RKO (cell line): ENCODE data around the gene SMIM44.
"Not testable (repeated sequence)": the region's sequence is repeated elsewhere in the genome, so short reads cannot be mapped to it uniquely, and the experiment has no call there.

Source experiments
- DNase-seq: peaks from one replicate; pipeline ENCODE4 v3.0.0-alpha.2; 2016; ENCODE audit warnings: low spot score

SMIM44 gene

GRCh38 chr19:3457528-3458228 lies 25.6 kb downstream of the SMIM44 start:
- DNase-seq: no peak

GRCh38 chr19:3456925-3457527 lies 26.2 kb downstream of the SMIM44 start:
- no peak for DNase-seq

GRCh38 chr19:3455960-3456601 lies 27.2 kb downstream of the SMIM44 start:
- DNase-seq: no peak

GRCh38 chr19:3455393-3455955 lies 27.8 kb downstream of the SMIM44 start:
- DNase-seq: no peak

DNA sequence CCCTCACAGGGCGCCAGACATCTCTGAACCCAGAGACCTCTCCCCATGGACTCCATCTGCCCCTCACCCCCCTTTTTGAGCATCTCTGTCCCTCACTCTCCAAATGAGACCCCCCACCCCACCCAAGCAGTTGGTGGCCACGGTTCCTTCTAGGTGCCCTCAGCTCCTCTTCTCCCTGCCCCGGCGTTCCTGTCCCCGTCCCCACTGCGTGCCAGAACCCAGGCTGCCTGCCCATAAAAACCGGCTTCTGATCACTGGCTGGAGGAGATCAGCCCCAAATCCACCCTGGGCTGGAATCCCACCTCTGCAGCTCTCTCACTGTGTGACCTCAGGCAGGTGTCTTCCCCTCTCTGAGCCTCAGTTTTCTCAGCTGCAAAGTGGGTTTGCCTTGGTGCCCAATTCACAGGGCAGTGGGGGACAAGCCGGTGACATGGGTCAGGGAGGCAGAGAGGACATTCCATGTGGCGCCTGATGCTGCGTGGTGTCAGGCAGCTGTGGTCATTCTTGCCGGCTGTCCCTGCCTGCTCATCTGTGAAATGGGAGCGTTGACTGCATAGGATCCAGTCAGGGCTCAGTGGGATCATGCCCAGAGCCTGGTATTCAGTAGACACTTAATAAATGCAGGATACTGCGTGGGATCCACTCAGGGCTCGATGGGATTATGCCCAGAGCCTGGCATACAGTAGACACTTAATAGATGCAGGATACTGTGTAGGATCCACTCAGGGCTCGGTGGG lies 28.4 kb downstream of the SMIM44 start:
- no peak for DNase-seq

DNA sequence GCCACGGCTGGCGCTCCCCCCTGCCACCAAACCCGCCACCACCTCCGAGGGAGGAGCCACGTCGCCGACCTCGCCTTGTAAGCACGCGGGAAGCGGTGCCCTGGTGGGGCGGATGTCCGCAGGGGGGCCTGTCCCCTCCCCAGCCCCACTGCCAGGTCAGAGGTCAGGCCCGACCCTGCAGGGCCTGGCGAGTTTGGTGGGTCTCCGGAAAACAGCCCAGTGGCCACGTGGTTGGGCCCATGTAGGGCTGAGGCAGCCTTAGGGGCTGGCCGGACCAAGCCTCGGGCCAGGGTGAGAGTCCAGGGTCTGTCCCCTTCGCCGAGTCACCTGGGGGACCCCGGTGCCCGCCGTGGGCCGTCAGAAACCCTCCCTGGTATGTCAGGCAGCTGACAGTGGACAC lies 29.4 kb downstream of the SMIM44 start:
- no peak for DNase-seq

DNA sequence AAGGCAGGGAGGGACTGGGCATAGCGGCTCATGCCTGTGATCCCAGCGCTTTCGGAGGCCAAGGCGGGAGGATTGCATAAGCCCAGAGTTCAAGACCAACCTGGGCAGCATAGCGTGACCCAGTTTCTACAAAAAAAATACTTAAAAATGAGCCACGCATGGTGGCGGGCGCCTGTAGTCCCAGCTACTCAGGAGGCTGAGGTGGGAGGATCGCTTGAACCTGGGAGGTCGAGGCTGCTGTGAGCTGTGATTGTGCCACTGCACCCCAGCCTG lies 30.4 kb downstream of the SMIM44 start:
- DNase-seq: not testable (repeated sequence)

DNA sequence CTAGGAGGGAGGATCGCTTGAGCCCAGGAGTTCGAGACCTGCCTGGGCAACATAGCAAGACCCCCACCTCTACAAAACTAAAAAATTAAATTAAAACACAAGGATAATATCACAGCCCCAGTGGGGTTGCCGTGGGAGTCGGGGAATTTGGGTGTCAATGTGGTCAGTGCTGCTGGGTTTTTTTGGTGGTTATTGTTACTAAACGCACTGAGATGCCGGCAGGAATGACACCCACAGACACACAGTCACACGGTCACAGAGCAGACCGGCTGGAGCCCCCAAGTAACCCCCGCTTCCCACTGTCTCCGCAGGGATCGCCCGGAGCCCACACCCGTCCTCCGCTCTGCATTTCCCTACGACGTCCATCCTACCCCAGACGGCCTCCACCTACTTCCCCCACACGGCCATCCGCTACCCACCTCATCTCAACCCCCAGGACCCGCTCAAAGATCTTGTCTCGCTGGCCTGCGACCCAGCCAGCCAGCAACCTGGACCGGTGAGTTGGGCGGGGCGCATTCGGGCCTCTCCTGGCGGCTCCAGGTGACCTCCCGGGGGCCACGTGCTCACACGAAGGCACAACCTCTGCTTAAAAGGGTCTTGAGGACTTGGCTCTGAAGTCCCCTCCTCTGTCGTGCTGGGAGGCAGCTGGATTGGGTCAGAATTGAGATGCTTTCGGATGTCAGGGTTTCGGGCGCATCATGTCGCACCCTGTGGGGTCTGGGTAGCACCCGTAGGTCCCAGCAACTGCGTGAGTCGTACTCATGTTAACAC lies 30.9 kb downstream of the SMIM44 start:
- DNase-seq: no peak

- no peak for DNase-seq
Measured at GRCh38 chr19:3451451-3451866, 31.8 kb downstream of the SMIM44 start.

DNA sequence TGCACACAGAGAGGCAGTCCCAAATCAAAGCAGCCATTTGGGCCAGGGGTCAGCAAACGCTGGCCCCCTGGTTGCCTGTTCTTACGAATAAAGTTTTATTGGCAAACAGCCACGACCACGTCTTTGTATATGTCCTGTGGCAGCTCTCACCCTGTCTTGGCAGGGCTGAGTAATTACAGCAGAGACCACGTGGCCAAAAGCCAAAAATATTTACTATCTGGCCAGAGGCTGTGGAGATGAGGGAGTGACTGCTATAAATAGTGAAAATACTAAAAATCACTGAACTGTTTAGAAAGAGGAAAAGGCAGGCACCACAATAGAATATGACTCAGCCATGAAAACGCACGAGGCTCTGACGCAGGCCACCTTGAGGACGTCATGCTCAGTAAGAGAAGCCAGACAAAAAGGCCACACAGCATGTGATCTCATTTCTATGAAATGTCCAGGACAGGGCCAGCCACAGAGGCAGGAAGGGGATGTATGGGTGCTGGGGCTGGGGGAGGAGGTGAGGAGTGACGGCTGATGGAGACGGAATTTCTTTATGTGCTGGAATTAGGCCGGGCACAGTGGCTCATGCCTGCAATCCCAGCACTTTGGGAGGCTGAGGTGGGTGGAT lies 32.3 kb downstream of the SMIM44 start:
- peak; percentile 94 for DNase-seq

- no peak for DNase-seq
Measured at GRCh38 chr19:3448616-3449334, 34.5 kb downstream of the SMIM44 start.

- not testable (repeated sequence) for DNase-seq
Measured at GRCh38 chr19:3446657-3447056, 36.6 kb downstream of the SMIM44 start.

DNA sequence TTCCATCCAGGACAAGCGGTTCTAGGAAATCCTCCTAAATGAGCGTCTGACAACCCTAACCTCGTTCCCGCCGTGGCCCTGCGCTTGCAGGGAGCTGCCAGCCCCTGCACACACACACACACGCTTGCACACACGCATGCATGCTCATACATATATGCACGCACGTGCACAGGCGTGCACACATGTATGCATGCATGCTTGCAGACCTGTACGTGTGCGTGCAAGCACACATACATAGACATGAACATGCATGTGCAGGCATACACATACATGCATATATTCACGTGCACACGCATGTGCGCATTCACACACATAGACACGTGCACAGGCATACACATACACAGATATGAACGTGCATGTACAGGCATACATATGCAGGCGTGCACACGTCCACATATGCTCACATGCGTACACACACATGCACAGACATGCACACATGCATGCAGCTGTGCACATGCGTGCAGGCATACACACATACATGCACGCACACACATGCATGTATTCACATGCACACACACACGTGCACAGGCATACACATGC lies 38.5 kb downstream of the SMIM44 start:
- DNase-seq: no peak

GRCh38 chr19:3443840-3444694 lies 39.2 kb downstream of the SMIM44 start:
- no peak for DNase-seq

DNA sequence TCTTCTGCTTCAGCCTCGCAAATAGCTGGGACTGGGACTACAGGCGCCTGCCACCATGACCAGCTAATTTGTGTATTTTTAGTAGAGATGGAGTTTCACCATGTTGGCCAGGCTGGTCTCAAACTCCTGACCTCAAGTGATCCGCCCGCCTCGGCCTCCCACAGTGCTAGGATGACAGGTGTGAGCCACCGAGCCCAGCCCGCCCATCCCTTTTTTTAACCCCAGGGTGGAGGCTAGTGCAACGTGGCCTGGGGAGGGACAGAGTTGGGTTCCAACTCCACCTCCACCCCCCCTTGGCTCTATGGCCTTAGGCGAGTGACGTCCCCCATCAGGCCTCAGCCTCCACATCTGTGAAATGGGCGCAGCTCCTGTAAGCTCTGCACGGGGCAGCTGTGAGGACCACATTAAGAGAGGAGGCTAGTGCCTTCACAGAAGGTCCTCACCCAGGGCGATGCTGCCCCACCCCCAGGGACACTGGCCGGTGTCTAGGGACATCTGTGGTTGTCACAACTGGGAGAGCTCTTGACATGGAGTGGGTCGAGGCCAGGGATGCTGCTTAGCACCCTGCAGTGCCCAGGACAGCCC lies 40.7 kb downstream of the SMIM44 start:
- DNase-seq: no peak

DNA sequence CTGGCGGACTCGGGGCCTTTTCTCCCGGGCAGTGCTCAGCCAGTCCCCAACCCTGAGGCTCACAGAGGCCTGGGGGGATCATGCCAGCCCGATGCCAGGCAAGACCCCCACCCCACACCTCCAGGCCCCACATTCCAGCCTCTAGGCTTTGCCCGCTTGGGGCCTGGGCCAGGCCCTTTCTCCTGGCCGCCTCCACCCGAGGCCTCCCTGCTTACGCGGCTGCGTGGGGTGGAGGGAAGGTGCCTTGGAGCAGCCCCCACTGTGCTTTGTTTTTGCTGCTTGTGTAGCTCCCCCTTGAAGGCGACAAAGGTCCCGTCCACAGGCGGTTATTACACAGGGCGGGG lies 41.3 kb downstream of the SMIM44 start:
- no peak for DNase-seq

- DNase-seq: no peak
Measured at GRCh38 chr19:3441089-3441985, 41.9 kb downstream of the SMIM44 start.

- peak; percentile 39 for DNase-seq
Measured at GRCh38 chr19:3440082-3440481, 43.2 kb downstream of the SMIM44 start.
